GM23338 (cell line): ENCODE measurements around the gene KLHL7. TPM values are rescaled to one million over a fixed set of nuclear protein-coding genes. Genes with fewer than 3 reads are reported as not detected.

Source experiments
- ATAC-seq: fragments of 200-7000 bp; cut with Tn5 transposase; 3 replicates; pipeline ENCODE4 v1.9.1; 2020
- DNase-seq: peaks from one replicate; pipeline ENCODE4 v3.0.0-alpha.2; 2015; ENCODE audit warnings: low spot score
- H2AFZ ChIP-seq: fragments of 200-600 bp; sonication (generic); 2 replicates; pipeline ENCODE4 v1.8.0; 2016; ENCODE audit warnings: antibody characterized with exemption, mild to moderate bottlenecking, moderate library complexity
- H3F3A ChIP-seq: fragments of 200-600 bp; sonication (generic); replicated peaks from 2 replicates; pipeline ENCODE4 v1.8.0; 2017; ENCODE audit warnings: antibody characterized with exemption, mixed run types, low read depth
- H3K27ac ChIP-seq: fragments of 200-600 bp; sonication (generic); 2 replicates; pipeline ENCODE4 v1.6.1; 2016; ENCODE audit warnings: low read depth
- H3K27me3 ChIP-seq: fragments of 200-600 bp; sonication (generic); 2 replicates; pipeline ENCODE4 v1.8.0; 2016; ENCODE audit warnings: mild to moderate bottlenecking, mixed run types, moderate library complexity; ENCODE audit not compliant: insufficient read depth
- H3K36me3 ChIP-seq: fragments of 200-600 bp; sonication (generic); 2 replicates; pipeline ENCODE4 v1.8.0; 2016; ENCODE audit warnings: mild to moderate bottlenecking; ENCODE audit not compliant: insufficient read depth
- H3K4me1 ChIP-seq: fragments of 200-600 bp; sonication (generic); 2 replicates; pipeline ENCODE4 v1.8.0; 2016; ENCODE audit warnings: mild to moderate bottlenecking, moderate library complexity; ENCODE audit not compliant: insufficient read depth
- H3K4me2 ChIP-seq: fragments of 200-600 bp; sonication (generic); 2 replicates; pipeline ENCODE4 v1.7.1; 2017; ENCODE audit warnings: mixed run types
- H3K4me3 ChIP-seq: fragments of 200-600 bp; sonication (generic); 2 replicates; pipeline ENCODE4 v1.6.1; 2016; ENCODE audit warnings: mixed run types
- H3K79me2 ChIP-seq: fragments of 200-600 bp; sonication (generic); replicated peaks from 2 replicates; pipeline ENCODE4 v1.8.0; 2017; ENCODE audit warnings: mild to moderate bottlenecking; ENCODE audit not compliant: insufficient read depth
- H3K9me2 ChIP-seq: fragments of 200-600 bp; sonication (generic); 2 replicates; pipeline ENCODE4 v1.8.0; 2017; ENCODE audit not compliant: insufficient read depth
- H4K20me1 ChIP-seq: fragments of 200-600 bp; sonication (generic); replicated peaks from 2 replicates; pipeline ENCODE4 v1.8.0; 2017; ENCODE audit warnings: mild to moderate bottlenecking; ENCODE audit not compliant: insufficient read depth
- H3K27ac Mint-ChIP-seq: 2 replicates; pipeline ENCODE4 v1.8.0; 2020; ENCODE audit warnings: inconsistent platforms, mild to moderate bottlenecking, moderate library complexity, mixed read lengths
- H3K27me3 Mint-ChIP-seq: 3 replicates; pipeline ENCODE4 v1.8.0; 2022; ENCODE audit warnings: low read depth, mild to moderate bottlenecking, moderate library complexity, mixed read lengths, inconsistent platforms; ENCODE audit not compliant: insufficient read depth, poor library complexity
- H3K36me3 Mint-ChIP-seq: 3 replicates; pipeline ENCODE4 v1.8.0; 2021; ENCODE audit warnings: low read depth, mild to moderate bottlenecking, inconsistent platforms, moderate library complexity, mixed read lengths
- H3K4me1 Mint-ChIP-seq: 3 replicates; pipeline ENCODE4 v1.8.0; 2020; ENCODE audit warnings: mild to moderate bottlenecking, inconsistent platforms, mixed read lengths
- H3K4me3 Mint-ChIP-seq: 3 replicates; pipeline ENCODE4 v1.8.0; 2021; ENCODE audit warnings: moderate library complexity, mild to moderate bottlenecking, inconsistent platforms, mixed read lengths
- H3K9me3 Mint-ChIP-seq: 3 replicates; pipeline ENCODE4 v1.8.0; 2020; ENCODE audit warnings: moderate library complexity, mild to moderate bottlenecking, inconsistent platforms, mixed read lengths
- CTCF ChIP-seq, 2 experiments: fragments of 200-600 bp in 1 of 2; sonication (generic) in 1 of 2; conservative IDR thresholded peaks; 2 replicates each; pipeline versions ENCODE4 v1.5.1 to v1.6.1; 2016 to 2017; ENCODE audit warnings: antibody characterized with exemption in 2 of 2, low read depth in 2 of 2, mild to moderate bottlenecking in 2 of 2, moderate library complexity in 1 of 2
- EZH2 ChIP-seq: fragments of 200-600 bp; sonication (generic); IDR thresholded peaks from one replicate; pipeline ENCODE4 v1.8.0; 2017; ENCODE audit warnings: antibody characterized with exemption, mild to moderate bottlenecking, low read depth; ENCODE audit not compliant: unreplicated experiment
- EZH2phosphoT487 ChIP-seq: fragments of 200-600 bp; sonication (generic); IDR thresholded peaks from one replicate; pipeline ENCODE4 v1.8.1; 2018; ENCODE audit warnings: antibody characterized with exemption; ENCODE audit not compliant: unreplicated experiment
- JUNB ChIP-seq: IDR thresholded peaks from one replicate; pipeline ENCODE4 v1.6.1; 2016; ENCODE audit warnings: antibody characterized with exemption; ENCODE audit not compliant: unreplicated experiment
- NANOG ChIP-seq: IDR thresholded peaks from 2 replicates; pipeline ENCODE4 v1.6.1; 2016; ENCODE audit warnings: antibody characterized with exemption, borderline replicate concordance
- ZNF114 ChIP-seq: fragments of 250-450 bp; sonication (Bioruptor Pico); IDR thresholded peaks from 2 replicates; pipeline ENCODE4 v1.5.0; 2020; ENCODE audit warnings: mild to moderate bottlenecking, moderate library complexity
- ZNF331 ChIP-seq: fragments of 250-450 bp; sonication (Bioruptor Pico); IDR thresholded peaks from 2 replicates; pipeline ENCODE4 v1.5.0; 2020; ENCODE audit warnings: low read depth, mild to moderate bottlenecking, moderate library complexity
- polyA plus RNA-seq: library from polyadenylated mRNA; unstranded; fragments of >200 nt; fragmentation: Nextera tagmentation; extraction: Ambion mirVana; gene quantifications from 2 replicates; pipeline ENCODE4 v1.2.1, GENCODE V29; 2016
- total RNA-seq: library from RNA; depleted of rRNA; stranded (reverse); fragments of >200 nt; shearing (Covaris generic); gene quantifications from 2 replicates; pipeline ENCODE4 v1.2.3, GENCODE V29; 2014

The KLHL7 gene
- total and polyA plus RNA-seq, 2 experiments from 2014 or later, result 92.5 to 119 TPM

- DNase-seq, result no peak
- no peak overlapping the region for H3K4me2 ChIP-seq
- H3K27ac Mint-ChIP-seq, result no peak overlapping the region
- no peak overlapping the region for H2AFZ ChIP-seq
- H3K4me3 Mint-ChIP-seq, result no peak overlapping the region
- no peaks in the 10 kb centered on the region for H3K4me1 Mint-ChIP-seq
- no peak for TF ChIP-seq EZH2
- H3K4me3 ChIP-seq, result no peak overlapping the region
- H3K36me3 ChIP-seq, result no peaks in the 10 kb centered on the region; the same call in 1 of the 2 replicates
- no peaks in the 10 kb centered on the region for H3K27me3 ChIP-seq
- no peaks in the 10 kb centered on the region for H3K9me3 Mint-ChIP-seq
- H3K9me2 ChIP-seq, result no peaks in the 10 kb centered on the region
- H3F3A ChIP-seq, result no peaks in the 10 kb centered on the region
- no peaks in the 10 kb centered on the region for H4K20me1 ChIP-seq
- no peaks in the 10 kb centered on the region for H3K36me3 Mint-ChIP-seq
- no peak for ATAC-seq
- H3K27me3 Mint-ChIP-seq, result no peaks in the 10 kb centered on the region
- no peak overlapping the region for H3K27ac ChIP-seq
- no peaks in the 10 kb centered on the region for H3K79me2 ChIP-seq
- no peaks in the 10 kb centered on the region for H3K4me1 ChIP-seq
Measured at GRCh38 chr7:23168111-23168885, 62.7 kb downstream of the KLHL7 start.

- no peak overlapping the region for H3K27ac Mint-ChIP-seq
Measured at GRCh38 chr7:23175938-23176337, 70.4 kb downstream of the KLHL7 start.

More at GRCh38 chr7:23175938-23176337, 70.4 kb downstream of the KLHL7 start:
- TF ChIP-seq ZNF114 (CRISPR knock-in tag) (no peak), NANOG (no peak), ZNF331 (CRISPR knock-in tag) (no peak), CTCF (conservative IDR thresholded peaks at IDR 0.05; ENCODE audit: low read depth in 2 of 2) (no peak), JUNB (no peak), EZH2phosphoT487 (no peak)
- H3F3A ChIP-seq, result 0 out of 2 replicates have a peak, but pooled peaks cover 5% of the 10 kb centered on the region
- H3K4me3 ChIP-seq, result no peak overlapping the region
- no peak overlapping the region for H3K27ac ChIP-seq
- Mint-ChIP-seq H3K27me3 (no peaks in the 10 kb centered on the region), H3K36me3 (no peaks in the 10 kb centered on the region; the same call in 2 of the 3 replicates), H3K9me3 (no peaks in the 10 kb centered on the region), H3K4me3 (no peak overlapping the region), H3K4me1 (peaks cover 2% of the 10 kb centered on the region; the same call in 1 of the 3 replicates)
- H4K20me1 ChIP-seq, result no peaks in the 10 kb centered on the region
- no peaks in the 10 kb centered on the region for H3K27me3 ChIP-seq
- H3K36me3 ChIP-seq, result peaks cover 10% of the 10 kb centered on the region
- DNase-seq (no peak), ATAC-seq (no peak)
- H2AFZ ChIP-seq, result no peak overlapping the region
- no peaks in the 10 kb centered on the region for H3K79me2 ChIP-seq
- H3K4me1 ChIP-seq, result no peaks in the 10 kb centered on the region
- H3K9me2 ChIP-seq, result no peaks in the 10 kb centered on the region
- H3K4me2 ChIP-seq, result no peak overlapping the region
